OCI-LY3 (cell line): Measurements from ENCODE around the gene SARS1.

ENCODE experiments used
- H2AFZ ChIP-seq: fragments of 200-600, 300-600 bp; shearing (Covaris generic); 2 replicates; pipeline ENCODE4 v1.6.0; 2014; ENCODE audit warnings: antibody characterized with exemption, low read depth, low read length
- H3K27ac ChIP-seq: fragments of 200-600, 300-600 bp; sonication (generic); 2 replicates; pipeline ENCODE4 v1.5.1; 2014; ENCODE audit warnings: mild to moderate bottlenecking, low read length, moderate library complexity, mixed read lengths
- H3K27me3 ChIP-seq: fragments of 200-600, 300-600 bp; sonication (generic); 2 replicates; pipeline ENCODE4 v1.6.1; 2014; ENCODE audit warnings: low read depth, low read length, mixed read lengths
- H3K36me3 ChIP-seq: fragments of 200-600, 300-600 bp; sonication (generic); replicated peaks from 2 replicates; pipeline ENCODE3; 2014; ENCODE audit warnings: low read depth, low read length, mixed read lengths
- H3K4me1 ChIP-seq: fragments of 300-600, 200-600 bp; sonication (generic); 2 replicates; pipeline ENCODE4 v1.6.1; 2014; ENCODE audit warnings: low read length, mixed read lengths
- H3K4me2 ChIP-seq: fragments of 200-600, 300-600 bp; sonication (generic); 2 replicates; pipeline ENCODE4 v1.6.1; 2014; ENCODE audit warnings: low read length, mixed read lengths
- H3K4me3 ChIP-seq: fragments of 300-600, 200-600 bp; sonication (generic); 2 replicates; pipeline ENCODE4 v1.5.1; 2014; ENCODE audit warnings: antibody characterized with exemption, mild to moderate bottlenecking, low read length, moderate library complexity
- H3K79me2 ChIP-seq: fragments of 300-600, 200-600 bp; shearing (Covaris generic); 2 replicates; pipeline ENCODE4 v1.6.1; 2014; ENCODE audit warnings: mild to moderate bottlenecking, low read length, mixed read lengths
- H3K9ac ChIP-seq: fragments of 300-600, 200-600 bp; shearing (Covaris generic); 2 replicates; pipeline ENCODE4 v1.6.0; 2014; ENCODE audit warnings: mild to moderate bottlenecking, low read length, moderate library complexity
- H3K9me3 ChIP-seq: fragments of 200-600, 300-600 bp; shearing (Covaris generic); 2 replicates; pipeline ENCODE4 v1.6.1; 2014; ENCODE audit warnings: low read length, mixed read lengths; ENCODE audit not compliant: insufficient read depth
- H4K20me1 ChIP-seq: fragments of 200-600, 300-600 bp; sonication (generic); 2 replicates; pipeline ENCODE4 v1.6.1; 2016; ENCODE audit warnings: low read length, mixed read lengths; ENCODE audit not compliant: insufficient read depth
- CTCF ChIP-seq: fragments of 200-600, 300-600 bp; sonication (generic); IDR thresholded peaks from 2 replicates; pipeline ENCODE4 v1.5.1; 2014; ENCODE audit warnings: antibody characterized with exemption, low read length, low read depth
- EZH2phosphoT487 ChIP-seq: fragments of 200-600 bp; shearing (Covaris generic); IDR thresholded peaks from 2 replicates; pipeline ENCODE4 v1.6.1; 2018; ENCODE audit warnings: antibody characterized with exemption, mixed run types, low read depth

The SARS1 gene

DNA sequence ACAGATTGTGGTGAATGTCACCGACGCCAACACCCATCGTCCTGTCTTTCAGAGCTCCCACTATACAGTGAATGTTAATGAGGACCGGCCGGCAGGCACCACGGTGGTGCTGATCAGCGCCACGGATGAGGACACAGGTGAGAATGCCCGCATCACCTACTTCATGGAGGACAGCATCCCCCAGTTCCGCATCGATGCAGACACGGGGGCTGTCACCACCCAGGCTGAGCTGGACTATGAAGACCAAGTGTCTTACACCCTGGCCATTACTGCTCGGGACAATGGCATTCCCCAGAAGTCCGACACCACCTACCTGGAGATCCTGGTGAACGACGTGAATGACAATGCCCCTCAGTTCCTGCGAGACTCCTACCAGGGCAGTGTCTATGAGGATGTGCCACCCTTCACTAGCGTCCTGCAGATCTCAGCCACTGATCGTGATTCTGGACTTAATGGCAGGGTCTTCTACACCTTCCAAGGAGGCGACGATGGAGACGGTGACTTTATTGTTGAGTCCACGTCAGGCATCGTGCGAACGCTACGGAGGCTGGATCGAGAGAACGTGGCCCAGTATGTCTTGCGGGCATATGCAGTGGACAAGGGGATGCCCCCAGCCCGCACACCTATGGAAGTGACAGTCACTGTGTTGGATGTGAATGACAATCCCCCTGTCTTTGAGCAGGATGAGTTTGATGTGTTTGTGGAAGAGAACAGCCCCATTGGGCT, 38.6 kb downstream of the SARS1 start:
- H4K20me1 ChIP-seq: no peaks in the 10 kb centered on the region
- H3K79me2 ChIP-seq: no peaks in the 10 kb centered on the region
- H3K4me2 ChIP-seq: no peak overlapping the region
- no peaks in the 10 kb centered on the region for H3K9me3 ChIP-seq
- H3K27me3 ChIP-seq: no peaks in the 10 kb centered on the region
- TF ChIP-seq CTCF (no peak), EZH2phosphoT487 (no peak)
- no peak overlapping the region for H2AFZ ChIP-seq
- H3K27ac ChIP-seq: no peak overlapping the region
- H3K4me1 ChIP-seq: peaks cover 5% of the 10 kb centered on the region
- H3K4me3 ChIP-seq: no peak overlapping the region
- no peak overlapping the region for H3K9ac ChIP-seq
- no peaks in the 10 kb centered on the region for H3K36me3 ChIP-seq

DNA sequence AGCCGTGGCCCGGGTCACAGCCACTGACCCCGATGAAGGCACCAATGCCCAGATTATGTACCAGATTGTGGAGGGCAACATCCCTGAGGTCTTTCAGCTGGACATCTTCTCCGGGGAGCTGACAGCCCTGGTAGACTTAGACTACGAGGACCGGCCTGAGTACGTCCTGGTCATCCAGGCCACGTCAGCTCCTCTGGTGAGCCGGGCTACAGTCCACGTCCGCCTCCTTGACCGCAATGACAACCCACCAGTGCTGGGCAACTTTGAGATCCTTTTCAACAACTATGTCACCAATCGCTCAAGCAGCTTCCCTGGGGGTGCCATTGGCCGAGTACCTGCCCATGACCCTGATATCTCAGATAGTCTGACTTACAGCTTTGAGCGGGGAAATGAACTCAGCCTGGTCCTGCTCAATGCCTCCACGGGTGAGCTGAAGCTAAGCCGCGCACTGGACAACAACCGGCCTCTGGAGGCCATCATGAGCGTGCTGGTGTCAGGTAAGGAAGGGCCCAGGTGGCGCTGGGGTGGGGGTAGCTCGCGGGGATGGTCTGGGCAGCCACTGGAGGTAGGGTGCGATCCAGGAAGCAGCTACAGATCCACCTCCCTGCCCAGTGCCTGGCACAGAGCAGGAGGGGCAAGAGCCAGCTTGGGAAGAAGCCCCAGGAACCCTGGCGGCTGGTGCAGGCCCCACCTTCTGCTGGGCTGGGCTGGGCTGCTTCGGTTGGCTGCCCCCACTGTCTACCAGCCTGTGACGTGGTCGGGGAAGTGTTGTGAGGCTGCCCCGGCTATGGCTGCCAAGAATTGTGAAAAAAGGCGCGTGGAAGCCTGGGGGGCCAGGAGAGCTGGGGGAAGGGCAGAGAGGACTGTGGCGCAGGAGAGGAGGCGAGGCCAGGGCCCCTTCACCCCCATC, 39.4 kb downstream of the SARS1 start:
- Histone ChIP-seq H3K4me1 (peaks cover 5% of the 10 kb centered on the region), H3K9me3 (no peaks in the 10 kb centered on the region), H2AFZ (no peak overlapping the region), H3K4me2 (no peak overlapping the region), H3K9ac (no peak overlapping the region), H3K27me3 (no peaks in the 10 kb centered on the region), H4K20me1 (no peaks in the 10 kb centered on the region), H3K36me3 (no peaks in the 10 kb centered on the region), H3K79me2 (no peaks in the 10 kb centered on the region), H3K27ac (no peak overlapping the region), H3K4me3 (no peak overlapping the region)
- TF ChIP-seq EZH2phosphoT487 (no peak), CTCF (no peak)

GRCh38 chr1:109253803-109254620, 40.3 kb downstream of the SARS1 start:
- no peaks in the 10 kb centered on the region for H3K27me3 ChIP-seq
- no peak overlapping the region for H3K27ac ChIP-seq
- no peak overlapping the region for H3K4me2 ChIP-seq
- no peak for TF ChIP-seq EZH2phosphoT487
- no peak for TF ChIP-seq CTCF
- H3K36me3 ChIP-seq: no peaks in the 10 kb centered on the region
- no peak overlapping the region for H2AFZ ChIP-seq
- no peaks in the 10 kb centered on the region for H3K9me3 ChIP-seq
- H4K20me1 ChIP-seq: no peaks in the 10 kb centered on the region
- peaks cover 3% of the 10 kb centered on the region for H3K4me1 ChIP-seq
- no peak overlapping the region for H3K9ac ChIP-seq
- H3K79me2 ChIP-seq: no peaks in the 10 kb centered on the region
- no peak overlapping the region for H3K4me3 ChIP-seq
